ENCODE data around the gene FRS3. TPM values are rescaled to one million over a fixed set of nuclear protein-coding genes. Genes with fewer than 3 reads are reported as not detected.

FRS3 gene
- polyA plus RNA-seq, 4 donors: 1.1 to 4.2 (median 4.1) TPM

- FAIRE-seq (no peak), DNase-seq (no peak)
Measured at GRCh38 chr6:41801380-41801779, 21.7 kb upstream of the FRS3 start.

GRCh38 chr6:41799559-41799911, 19.8 kb upstream of the FRS3 start:
- no peaks in the 10 kb centered on the region for H3K9me3 ChIP-seq (ENCODE audit: control insufficient read depth in 2 of 2, insufficient read depth in 1 of 2, low read depth in 1 of 2, low read length in 1 of 2)
- FAIRE-seq (no peak), DNase-seq (no peak)
- WGBS, 3 donors: 77 to 82% (median 78%) methylated on average over 2 of the region's 2 CpGs
- no peak overlapping the region for H3K4me3 ChIP-seq (ENCODE audit: low read depth in 1 of 3, low read length in 3 of 3)
- H3K27ac ChIP-seq (ENCODE audit: low read depth in 1 of 3, low read length in 2 of 3): no peak overlapping the region
- H3K27me3 ChIP-seq (ENCODE audit: control insufficient read depth in 3 of 3, insufficient read depth in 3 of 3, low read length in 3 of 3): no peaks in the 10 kb centered on the region
- peaks cover 0 to 18% (median 2%) of the 10 kb centered on the region in 3 donors for H3K36me3 ChIP-seq (ENCODE audit: control insufficient read depth in 3 of 3, insufficient read depth in 2 of 3, low read depth in 1 of 3, low read length in 3 of 3)
- H3K4me1 ChIP-seq (ENCODE audit: control insufficient read depth in 3 of 3, insufficient read depth in 2 of 3, low read depth in 1 of 3, low read length in 2 of 3): no peaks in the 10 kb centered on the region

More at GRCh38 chr6:41801380-41801779, 21.7 kb upstream of the FRS3 start:
- H3K4me1 ChIP-seq (ENCODE audit: control insufficient read depth in 3 of 3, insufficient read depth in 2 of 3, low read depth in 1 of 3, low read length in 2 of 3): no peaks in the 10 kb centered on the region
- 86 to 87% (median 86%) methylated on average over 2 of the region's 2 CpGs for WGBS, 3 donors
- H3K4me3 ChIP-seq (ENCODE audit: low read depth in 1 of 3, low read length in 3 of 3): no peak overlapping the region
- no peaks in the 10 kb centered on the region for H3K9me3 ChIP-seq (ENCODE audit: control insufficient read depth in 2 of 2, insufficient read depth in 1 of 2, low read depth in 1 of 2, low read length in 1 of 2)
- no peak overlapping the region for H3K27ac ChIP-seq (ENCODE audit: low read depth in 1 of 3, low read length in 2 of 3)
- H3K36me3 ChIP-seq (ENCODE audit: control insufficient read depth in 3 of 3, insufficient read depth in 2 of 3, low read depth in 1 of 3, low read length in 3 of 3): peaks cover 0 to 20% (median 2%) of the 10 kb centered on the region in 3 donors
- H3K27me3 ChIP-seq (ENCODE audit: control insufficient read depth in 3 of 3, insufficient read depth in 3 of 3, low read length in 3 of 3): no peaks in the 10 kb centered on the region

- H3K27ac ChIP-seq (ENCODE audit: low read depth in 1 of 3, low read length in 2 of 3): no peak overlapping the region
- no peak overlapping the region for H3K4me3 ChIP-seq (ENCODE audit: low read depth in 1 of 3, low read length in 3 of 3)
- H3K36me3 ChIP-seq (ENCODE audit: control insufficient read depth in 3 of 3, insufficient read depth in 2 of 3, low read depth in 1 of 3, low read length in 3 of 3): peaks cover 0 to 18% (median 2%) of the 10 kb centered on the region in 3 donors
- FAIRE-seq (no peak), DNase-seq (no peak)
- WGBS, 3 donors: 93 to 96% (median 96%) methylated on average over 7 of the region's 7 CpGs
- H3K4me1 ChIP-seq (ENCODE audit: control insufficient read depth in 3 of 3, insufficient read depth in 2 of 3, low read depth in 1 of 3, low read length in 2 of 3): no peaks in the 10 kb centered on the region
- H3K9me3 ChIP-seq (ENCODE audit: control insufficient read depth in 2 of 2, insufficient read depth in 1 of 2, low read depth in 1 of 2, low read length in 1 of 2): no peaks in the 10 kb centered on the region
- H3K27me3 ChIP-seq (ENCODE audit: control insufficient read depth in 3 of 3, insufficient read depth in 3 of 3, low read length in 3 of 3): no peaks in the 10 kb centered on the region
Measured at GRCh38 chr6:41798901-41799558, 19.3 kb upstream of the FRS3 start.

GRCh38 chr6:41796474-41796873, 16.8 kb upstream of the FRS3 start:
- Histone ChIP-seq H3K27ac (ENCODE audit: low read depth in 1 of 3, low read length in 2 of 3) (no peak overlapping the region), H3K4me1 (ENCODE audit: control insufficient read depth in 3 of 3, insufficient read depth in 2 of 3, low read depth in 1 of 3, low read length in 2 of 3) (no peaks in the 10 kb centered on the region), H3K27me3 (ENCODE audit: control insufficient read depth in 3 of 3, insufficient read depth in 3 of 3, low read length in 3 of 3) (no peaks in the 10 kb centered on the region), H3K9me3 (ENCODE audit: control insufficient read depth in 2 of 2, insufficient read depth in 1 of 2, low read depth in 1 of 2, low read length in 1 of 2) (no peaks in the 10 kb centered on the region), H3K36me3 (ENCODE audit: control insufficient read depth in 3 of 3, insufficient read depth in 2 of 3, low read depth in 1 of 3, low read length in 3 of 3) (peaks cover 0 to 21% (median 2%) of the 10 kb centered on the region in 3 donors), H3K4me3 (ENCODE audit: low read depth in 1 of 3, low read length in 3 of 3) (no peak overlapping the region)
- DNase-seq (no peak), FAIRE-seq (no peak)
- WGBS, 3 donors: 64 to 90% (median 88%) methylated on average over 2 of the region's 2 CpGs

- Histone ChIP-seq H3K4me1 (ENCODE audit: control insufficient read depth in 3 of 3, insufficient read depth in 2 of 3, low read depth in 1 of 3, low read length in 2 of 3) (no peaks in the 10 kb centered on the region), H3K27me3 (ENCODE audit: control insufficient read depth in 3 of 3, insufficient read depth in 3 of 3, low read length in 3 of 3) (no peaks in the 10 kb centered on the region), H3K36me3 (ENCODE audit: control insufficient read depth in 3 of 3, insufficient read depth in 2 of 3, low read depth in 1 of 3, low read length in 3 of 3) (peaks cover 0 to 14% (median 0%) of the 10 kb centered on the region in 3 donors), H3K4me3 (ENCODE audit: low read depth in 1 of 3, low read length in 3 of 3) (no peak overlapping the region), H3K27ac (ENCODE audit: low read depth in 1 of 3, low read length in 2 of 3) (no peak overlapping the region), H3K9me3 (ENCODE audit: control insufficient read depth in 2 of 2, insufficient read depth in 1 of 2, low read depth in 1 of 2, low read length in 1 of 2) (no peaks in the 10 kb centered on the region)
- WGBS, 3 donors: 79 to 84% (median 83%) methylated on average over 4 of the region's 4 CpGs
- FAIRE-seq: no peak
- DNase-seq: no peak
Measured at GRCh38 chr6:41791984-41792383, 12.3 kb upstream of the FRS3 start.

GRCh38 chr6:41791305-41791704, 11.6 kb upstream of the FRS3 start:
- FAIRE-seq (no peak), DNase-seq (no peak)
- H3K4me3 ChIP-seq (ENCODE audit: low read depth in 1 of 3, low read length in 3 of 3): no peak overlapping the region
- no peaks in the 10 kb centered on the region for H3K9me3 ChIP-seq (ENCODE audit: control insufficient read depth in 2 of 2, insufficient read depth in 1 of 2, low read depth in 1 of 2, low read length in 1 of 2)
- WGBS, 3 donors: 69 to 73% (median 69%) methylated on average over 1 of the region's 1 CpG
- H3K36me3 ChIP-seq (ENCODE audit: control insufficient read depth in 3 of 3, insufficient read depth in 2 of 3, low read depth in 1 of 3, low read length in 3 of 3): peaks cover 0 to 14% (median 0%) of the 10 kb centered on the region in 3 donors
- no peaks in the 10 kb centered on the region for H3K4me1 ChIP-seq (ENCODE audit: control insufficient read depth in 3 of 3, insufficient read depth in 2 of 3, low read depth in 1 of 3, low read length in 2 of 3)
- H3K27ac ChIP-seq (ENCODE audit: low read depth in 1 of 3, low read length in 2 of 3): no peak overlapping the region
- no peaks in the 10 kb centered on the region for H3K27me3 ChIP-seq (ENCODE audit: control insufficient read depth in 3 of 3, insufficient read depth in 3 of 3, low read length in 3 of 3)

GRCh38 chr6:41790045-41790444, 10.3 kb upstream of the FRS3 start:
- no peak for FAIRE-seq
- peaks cover 0 to 13% (median 0%) of the 10 kb centered on the region in 3 donors for H3K36me3 ChIP-seq (ENCODE audit: control insufficient read depth in 3 of 3, insufficient read depth in 2 of 3, low read depth in 1 of 3, low read length in 3 of 3)

GRCh38 chr6:41789390-41789724, 9.7 kb upstream of the FRS3 start:
- no peak for FAIRE-seq
- Histone ChIP-seq H3K9me3 (ENCODE audit: control insufficient read depth in 2 of 2, insufficient read depth in 1 of 2, low read depth in 1 of 2, low read length in 1 of 2) (no peaks in the 10 kb centered on the region), H3K27me3 (ENCODE audit: control insufficient read depth in 3 of 3, insufficient read depth in 3 of 3, low read length in 3 of 3) (no peaks in the 10 kb centered on the region), H3K36me3 (ENCODE audit: control insufficient read depth in 3 of 3, insufficient read depth in 2 of 3, low read depth in 1 of 3, low read length in 3 of 3) (peaks cover 0 to 15% (median 0%) of the 10 kb centered on the region in 3 donors), H3K27ac (ENCODE audit: low read depth in 1 of 3, low read length in 2 of 3) (no peak overlapping the region), H3K4me1 (ENCODE audit: control insufficient read depth in 3 of 3, insufficient read depth in 2 of 3, low read depth in 1 of 3, low read length in 2 of 3) (peaks cover 0 to 14% (median 3%) of the 10 kb centered on the region in 3 donors), H3K4me3 (ENCODE audit: low read depth in 1 of 3, low read length in 3 of 3) (no peak overlapping the region)
- WGBS, 3 donors: 63 to 78% (median 67%) methylated on average over 3 of the region's 3 CpGs
- no peak for DNase-seq

More at GRCh38 chr6:41790045-41790444, 10.3 kb upstream of the FRS3 start:
- no peaks in the 10 kb centered on the region for H3K27me3 ChIP-seq (ENCODE audit: control insufficient read depth in 3 of 3, insufficient read depth in 3 of 3, low read length in 3 of 3)
- H3K4me3 ChIP-seq (ENCODE audit: low read depth in 1 of 3, low read length in 3 of 3): no peak overlapping the region
- WGBS, 3 donors: 88 to 100% (median 98%) methylated on average over 1 of the region's 1 CpG
- H3K9me3 ChIP-seq (ENCODE audit: control insufficient read depth in 2 of 2, insufficient read depth in 1 of 2, low read depth in 1 of 2, low read length in 1 of 2): no peaks in the 10 kb centered on the region
- peaks cover 0 to 10% (median 3%) of the 10 kb centered on the region in 3 donors for H3K4me1 ChIP-seq (ENCODE audit: control insufficient read depth in 3 of 3, insufficient read depth in 2 of 3, low read depth in 1 of 3, low read length in 2 of 3)
- no peak for DNase-seq
- H3K27ac ChIP-seq (ENCODE audit: low read depth in 1 of 3, low read length in 2 of 3): no peak overlapping the region
